NT2/D1 (cell line): ENCODE results near the gene MAGI2.

Experiments
- SUZ12 ChIP-seq: IDR thresholded peaks from 2 replicates; pipeline ENCODE4 v1.6.1; 2011; ENCODE audit not compliant: insufficient read length, insufficient read depth; ENCODE audit errors: extremely low read depth
- YY1 ChIP-seq: IDR thresholded peaks from 2 replicates; pipeline ENCODE4 v1.6.1; 2011; ENCODE audit not compliant: insufficient read length, insufficient read depth
- ZNF274 ChIP-seq: IDR thresholded peaks from 2 replicates; pipeline ENCODE4 v1.6.1; 2011; ENCODE audit warnings: mild to moderate bottlenecking, low read depth, low read length

DNA sequence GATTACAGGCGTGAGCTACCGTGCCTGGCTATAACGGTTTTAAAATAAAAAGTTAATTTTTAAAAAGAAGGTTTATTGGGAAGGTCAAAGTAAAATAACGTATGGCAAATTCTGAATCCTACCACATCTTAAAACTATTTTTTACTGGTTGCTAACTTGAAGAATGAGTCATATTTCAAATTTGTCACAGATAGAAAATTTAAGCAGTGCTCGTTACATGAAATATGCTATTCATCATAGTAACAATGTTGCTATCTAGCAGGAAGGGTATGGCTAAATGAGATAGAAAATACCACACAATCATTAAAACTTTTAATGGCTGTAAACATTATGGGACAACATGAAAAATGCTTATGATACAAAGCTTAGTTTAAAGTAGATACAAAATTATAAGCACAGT, 1154.4 kb downstream of the MAGI2 start:
- TF ChIP-seq YY1 (no peak), ZNF274 (no peak), SUZ12 (no peak)
